ENCODE measurements around the gene TMEM132D.

The TMEM132D gene

DNA sequence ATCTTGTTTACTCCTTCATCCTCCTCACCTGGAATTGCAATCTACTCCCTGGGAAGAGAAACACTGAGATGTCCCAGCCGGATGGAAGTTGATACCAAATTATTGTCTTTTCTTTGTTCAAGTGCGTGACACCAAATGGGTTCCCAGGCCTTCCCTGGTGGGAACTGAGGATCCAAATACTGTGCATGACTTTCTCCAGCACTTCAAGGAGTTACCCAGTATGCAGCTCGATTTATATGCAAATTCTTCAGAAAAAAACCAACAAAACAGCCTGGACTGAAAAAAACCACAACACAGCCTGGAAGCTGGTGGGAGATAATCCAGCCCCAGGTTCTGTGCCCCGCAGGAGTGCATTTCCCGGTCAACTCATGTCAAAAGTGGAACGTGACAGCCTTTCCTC, 740.0 kb downstream of the TMEM132D start:
- H3K27ac ChIP-seq, result no peak overlapping the region
- ChIA-PET POLR2A (ENCODE audit: low non-redundant PET) (no interaction called here), CTCF (no interaction called here)
- no peak for DNase-seq (ENCODE audit: low spot score)
- TF ChIP-seq, protein P1, sequence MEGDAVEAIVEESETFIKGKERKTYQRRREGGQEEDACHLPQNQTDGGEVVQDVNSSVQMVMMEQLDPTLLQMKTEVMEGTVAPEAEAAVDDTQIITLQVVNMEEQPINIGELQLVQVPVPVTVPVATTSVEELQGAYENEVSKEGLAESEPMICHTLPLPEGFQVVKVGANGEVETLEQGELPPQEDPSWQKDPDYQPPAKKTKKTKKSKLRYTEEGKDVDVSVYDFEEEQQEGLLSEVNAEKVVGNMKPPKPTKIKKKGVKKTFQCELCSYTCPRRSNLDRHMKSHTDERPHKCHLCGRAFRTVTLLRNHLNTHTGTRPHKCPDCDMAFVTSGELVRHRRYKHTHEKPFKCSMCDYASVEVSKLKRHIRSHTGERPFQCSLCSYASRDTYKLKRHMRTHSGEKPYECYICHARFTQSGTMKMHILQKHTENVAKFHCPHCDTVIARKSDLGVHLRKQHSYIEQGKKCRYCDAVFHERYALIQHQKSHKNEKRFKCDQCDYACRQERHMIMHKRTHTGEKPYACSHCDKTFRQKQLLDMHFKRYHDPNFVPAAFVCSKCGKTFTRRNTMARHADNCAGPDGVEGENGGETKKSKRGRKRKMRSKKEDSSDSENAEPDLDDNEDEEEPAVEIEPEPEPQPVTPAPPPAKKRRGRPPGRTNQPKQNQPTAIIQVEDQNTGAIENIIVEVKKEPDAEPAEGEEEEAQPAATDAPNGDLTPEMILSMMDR (conservative IDR thresholded peaks at IDR 0.05; ENCODE audit: low read depth), result no peak

DNA sequence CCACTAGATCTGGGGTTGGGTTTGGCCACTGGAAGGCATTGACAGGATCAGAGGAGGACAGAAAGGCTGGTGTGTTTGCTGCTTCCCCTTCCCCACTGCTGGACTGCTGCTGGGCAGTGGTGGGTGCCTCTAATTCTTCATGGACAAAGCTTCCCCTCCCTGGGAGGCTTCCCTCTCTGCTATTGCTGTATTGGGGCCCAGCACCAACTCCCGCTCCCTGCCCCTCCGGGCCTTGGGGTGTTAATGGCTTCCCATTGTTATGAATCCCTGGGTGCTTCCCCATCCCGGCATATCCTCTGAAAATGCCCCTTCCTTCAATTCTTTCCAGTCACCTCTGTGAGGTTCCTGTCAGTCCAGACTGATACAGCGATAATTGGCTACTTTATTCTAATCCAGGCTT, 740.4 kb downstream of the TMEM132D start:
- DNase-seq (ENCODE audit: low spot score), result no peak
- TF ChIP-seq, protein P1 (conservative IDR thresholded peaks at IDR 0.05; ENCODE audit: low read depth), result no peak
- H3K27ac ChIP-seq, result no peak overlapping the region
- ChIA-PET CTCF (no interaction called here), POLR2A (ENCODE audit: low non-redundant PET) (no interaction called here)

DNA sequence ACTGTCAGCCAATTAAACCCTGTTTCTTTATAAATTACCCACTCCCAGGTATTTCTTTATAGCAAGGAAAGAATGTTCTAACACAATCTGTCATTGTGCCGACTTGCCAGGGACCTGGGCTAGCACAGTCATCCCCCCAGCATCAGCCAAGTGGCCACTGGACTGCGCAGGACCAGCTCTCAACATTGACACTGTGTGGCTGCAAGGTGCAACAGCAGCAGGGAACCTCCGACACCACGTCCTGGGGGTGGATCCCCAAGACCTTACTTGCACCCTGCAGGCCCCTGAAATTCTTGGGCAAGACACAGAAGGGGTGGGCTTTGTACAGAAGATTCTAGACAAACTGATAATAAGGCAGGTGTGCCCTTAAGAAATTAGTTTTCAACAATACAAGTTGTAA, 741.0 kb downstream of the TMEM132D start:
- TF ChIP-seq, protein P1 (conservative IDR thresholded peaks at IDR 0.05; ENCODE audit: low read depth), result no peak
- CTCF ChIA-PET, result no interaction called here
- no peak for DNase-seq (ENCODE audit: low spot score)
- POLR2A ChIA-PET (ENCODE audit: low non-redundant PET), result no interaction called here
- H3K27ac ChIP-seq, result no peak overlapping the region

DNA sequence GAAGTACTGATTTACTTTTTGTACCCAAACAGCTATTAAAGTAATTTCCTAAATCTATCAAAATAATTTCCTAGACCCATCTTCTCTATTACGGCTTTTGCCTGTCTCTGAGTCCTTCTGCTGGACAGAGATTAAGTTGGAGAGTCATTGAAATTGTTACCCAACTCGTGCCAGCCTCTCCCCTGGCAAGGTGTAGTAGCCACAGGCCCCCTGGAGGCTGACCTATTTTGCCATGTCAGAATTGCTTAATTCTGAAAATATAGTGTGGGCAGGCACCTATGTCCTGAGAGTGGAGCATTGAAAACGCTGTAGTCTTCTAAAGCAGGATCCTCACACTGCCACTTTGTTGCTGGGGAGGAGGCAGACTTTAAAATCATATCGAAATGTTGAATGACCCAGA, 742.3 kb downstream of the TMEM132D start:
- ChIA-PET CTCF (no interaction called here), POLR2A (ENCODE audit: low non-redundant PET) (no interaction called here)
- TF ChIP-seq, protein P1 (conservative IDR thresholded peaks at IDR 0.05; ENCODE audit: low read depth), result no peak
- DNase-seq (ENCODE audit: low spot score), result no peak
- H3K27ac ChIP-seq, result no peak overlapping the region

DNA sequence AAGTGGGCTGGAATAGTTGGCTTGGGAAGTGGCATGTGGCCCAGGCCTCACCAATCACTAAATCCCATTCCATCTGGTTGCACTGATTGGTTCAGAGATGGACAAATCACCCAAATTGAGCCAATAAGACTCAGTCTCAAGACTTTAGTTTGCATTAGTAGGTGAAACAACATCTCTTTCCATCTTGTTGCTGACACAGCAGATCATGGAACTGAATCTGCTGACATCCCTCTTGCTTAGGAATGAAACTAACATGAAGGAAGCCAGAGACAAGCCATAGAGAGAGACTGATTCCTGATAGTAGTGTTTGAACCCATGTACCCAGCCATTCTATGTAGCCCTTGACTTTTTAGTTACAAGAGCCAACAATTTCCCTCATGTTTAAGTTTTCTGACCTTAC, 743.5 kb downstream of the TMEM132D start:
- CTCF ChIA-PET, result no interaction called here
- no peak for DNase-seq (ENCODE audit: low spot score)
- POLR2A ChIA-PET (ENCODE audit: low non-redundant PET), result no interaction called here
- TF ChIP-seq, protein P1 (conservative IDR thresholded peaks at IDR 0.05; ENCODE audit: low read depth), result no peak
- no peak overlapping the region for H3K27ac ChIP-seq

DNA sequence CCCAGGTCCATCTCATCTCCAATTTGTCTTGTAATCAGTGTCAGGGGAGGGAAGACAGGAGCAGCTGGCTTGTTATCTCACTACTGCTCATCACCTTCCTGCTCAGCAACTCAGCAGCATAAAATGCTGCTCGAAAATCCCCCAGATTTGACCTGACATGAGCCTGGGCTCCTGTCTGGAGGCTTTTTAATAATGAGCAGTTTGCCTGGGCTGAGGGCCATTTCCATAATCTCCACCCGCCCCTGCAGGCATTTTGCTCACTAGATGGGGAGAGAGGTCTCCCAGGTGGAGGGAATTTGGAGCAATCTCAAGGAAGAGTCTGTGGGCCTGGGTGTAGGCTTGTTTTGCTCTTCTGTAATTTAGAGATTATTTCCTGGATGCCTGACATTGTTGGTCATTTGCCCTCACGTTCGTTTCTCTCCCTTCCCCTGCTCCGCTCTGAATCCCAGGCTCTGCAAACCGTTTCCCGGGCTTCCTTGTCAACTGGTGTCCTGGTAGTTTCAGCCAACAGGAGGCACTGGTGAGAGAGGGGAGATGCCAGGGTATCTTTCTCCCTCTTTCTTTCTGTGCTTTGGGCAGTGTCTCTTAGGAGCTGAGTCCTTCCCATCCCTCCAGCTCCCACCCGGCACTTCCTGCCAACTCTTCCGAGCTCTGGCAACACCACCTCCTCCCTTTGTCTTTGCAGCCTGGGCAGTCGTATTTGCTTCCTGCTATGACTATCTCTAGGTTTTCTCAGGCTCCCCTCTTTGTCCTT, 751.3 kb downstream of the TMEM132D start:
- ChIA-PET CTCF (no interaction called here), POLR2A (ENCODE audit: low non-redundant PET) (no interaction called here)
- DNase-seq (ENCODE audit: low spot score), result no peak
- TF ChIP-seq, protein P1 (conservative IDR thresholded peaks at IDR 0.05; ENCODE audit: low read depth), result no peak
- H3K27ac ChIP-seq, result no peak overlapping the region

All from RWPE1 (cell line).